GM12873 (cell line): ENCODE measurements around the gene CTSW.

Source experiments
- TF ChIP-seq, protein P1 (sequence below): IDR thresholded peaks from 2 replicates; pipeline ENCODE4 v1.5.1; 2012; ENCODE audit warnings: low read depth, mild to moderate bottlenecking, moderate library complexity, low read length, control low read depth; ENCODE audit not compliant: insufficient read depth; ENCODE audit errors: missing control alignments

Gene CTSW

DNA sequence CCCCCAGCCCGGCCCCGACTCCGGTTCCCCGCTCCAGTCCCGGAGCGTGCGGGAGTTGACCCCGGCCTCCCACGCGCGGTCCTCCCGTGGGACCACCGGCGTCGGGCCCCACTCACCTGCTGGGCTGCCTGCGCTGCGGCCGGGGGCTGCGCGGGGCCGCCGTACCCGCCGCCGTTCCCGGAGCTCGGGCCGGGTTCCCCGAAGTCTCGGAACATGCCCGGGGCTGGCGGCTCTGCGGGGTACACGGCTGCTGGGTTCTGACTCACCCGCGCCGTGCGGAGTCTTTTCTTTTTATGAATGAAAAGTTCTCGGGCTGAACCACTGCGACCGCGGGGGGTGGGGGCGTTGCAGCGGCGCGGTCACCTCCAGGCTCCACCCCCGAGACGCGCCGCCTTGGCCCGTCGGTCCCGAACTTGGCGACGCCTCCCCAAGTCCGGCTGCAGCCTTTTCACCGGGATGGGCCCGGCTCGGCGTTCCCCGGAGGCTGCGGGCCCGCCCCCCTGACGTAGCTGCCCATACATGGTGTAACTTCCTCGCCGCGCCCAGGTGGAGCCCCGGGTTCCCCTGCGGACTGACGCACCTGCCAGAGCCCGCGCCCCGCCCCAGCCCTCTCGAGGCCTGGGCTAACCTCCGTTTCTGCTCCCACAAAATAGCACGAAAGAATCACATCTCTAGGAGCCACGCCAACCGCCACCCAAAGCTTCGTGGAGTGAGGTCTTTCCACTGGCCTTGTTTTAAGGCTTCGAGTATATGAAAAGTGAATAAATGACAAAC is 20.7 kb downstream of the CTSW start, which contains the start of gene FOSL1:
Gene FOSL1, minus strand, starts transcription at position 264 of the 774 bp plus-strand sequence. Its CDS starts 49 bp downstream, at position 215.
- TF ChIP-seq, protein P1, sequence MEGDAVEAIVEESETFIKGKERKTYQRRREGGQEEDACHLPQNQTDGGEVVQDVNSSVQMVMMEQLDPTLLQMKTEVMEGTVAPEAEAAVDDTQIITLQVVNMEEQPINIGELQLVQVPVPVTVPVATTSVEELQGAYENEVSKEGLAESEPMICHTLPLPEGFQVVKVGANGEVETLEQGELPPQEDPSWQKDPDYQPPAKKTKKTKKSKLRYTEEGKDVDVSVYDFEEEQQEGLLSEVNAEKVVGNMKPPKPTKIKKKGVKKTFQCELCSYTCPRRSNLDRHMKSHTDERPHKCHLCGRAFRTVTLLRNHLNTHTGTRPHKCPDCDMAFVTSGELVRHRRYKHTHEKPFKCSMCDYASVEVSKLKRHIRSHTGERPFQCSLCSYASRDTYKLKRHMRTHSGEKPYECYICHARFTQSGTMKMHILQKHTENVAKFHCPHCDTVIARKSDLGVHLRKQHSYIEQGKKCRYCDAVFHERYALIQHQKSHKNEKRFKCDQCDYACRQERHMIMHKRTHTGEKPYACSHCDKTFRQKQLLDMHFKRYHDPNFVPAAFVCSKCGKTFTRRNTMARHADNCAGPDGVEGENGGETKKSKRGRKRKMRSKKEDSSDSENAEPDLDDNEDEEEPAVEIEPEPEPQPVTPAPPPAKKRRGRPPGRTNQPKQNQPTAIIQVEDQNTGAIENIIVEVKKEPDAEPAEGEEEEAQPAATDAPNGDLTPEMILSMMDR: no peak

- TF ChIP-seq, protein P1: no peak
These were observed 21.2 kb downstream of the CTSW start for GRCh38 chr11:65900899-65901180.

- TF ChIP-seq, protein P1: no peak
These were observed 23.4 kb downstream of the CTSW start for GRCh38 chr11:65903068-65903481.

GRCh38 chr11:65903715-65904114 is 24.1 kb downstream of the CTSW start:
- TF ChIP-seq, protein P1: no peak

GRCh38 chr11:65906602-65907001 is 27.0 kb downstream of the CTSW start:
- TF ChIP-seq, protein P1: no peak

DNA sequence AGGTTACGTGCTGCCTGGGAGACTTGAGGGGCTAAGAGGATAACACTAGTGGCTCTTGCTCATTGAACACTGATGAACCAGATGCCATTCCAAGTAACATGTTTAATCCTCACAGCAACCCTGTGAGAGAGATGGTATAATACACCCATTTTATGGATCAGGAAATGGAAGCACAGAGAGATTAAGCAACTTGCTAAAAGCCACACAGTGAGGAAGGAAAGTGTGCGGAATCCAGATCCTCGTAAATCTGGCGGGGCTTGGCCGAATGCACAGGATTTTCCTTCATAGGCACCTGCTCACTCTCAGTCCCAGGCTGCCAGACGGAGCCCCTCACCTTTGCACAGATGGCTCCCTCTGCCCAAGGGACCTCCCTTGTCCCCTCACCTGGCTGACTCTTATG is 28.2 kb downstream of the CTSW start:
- TF ChIP-seq, protein P1: no peak

DNA sequence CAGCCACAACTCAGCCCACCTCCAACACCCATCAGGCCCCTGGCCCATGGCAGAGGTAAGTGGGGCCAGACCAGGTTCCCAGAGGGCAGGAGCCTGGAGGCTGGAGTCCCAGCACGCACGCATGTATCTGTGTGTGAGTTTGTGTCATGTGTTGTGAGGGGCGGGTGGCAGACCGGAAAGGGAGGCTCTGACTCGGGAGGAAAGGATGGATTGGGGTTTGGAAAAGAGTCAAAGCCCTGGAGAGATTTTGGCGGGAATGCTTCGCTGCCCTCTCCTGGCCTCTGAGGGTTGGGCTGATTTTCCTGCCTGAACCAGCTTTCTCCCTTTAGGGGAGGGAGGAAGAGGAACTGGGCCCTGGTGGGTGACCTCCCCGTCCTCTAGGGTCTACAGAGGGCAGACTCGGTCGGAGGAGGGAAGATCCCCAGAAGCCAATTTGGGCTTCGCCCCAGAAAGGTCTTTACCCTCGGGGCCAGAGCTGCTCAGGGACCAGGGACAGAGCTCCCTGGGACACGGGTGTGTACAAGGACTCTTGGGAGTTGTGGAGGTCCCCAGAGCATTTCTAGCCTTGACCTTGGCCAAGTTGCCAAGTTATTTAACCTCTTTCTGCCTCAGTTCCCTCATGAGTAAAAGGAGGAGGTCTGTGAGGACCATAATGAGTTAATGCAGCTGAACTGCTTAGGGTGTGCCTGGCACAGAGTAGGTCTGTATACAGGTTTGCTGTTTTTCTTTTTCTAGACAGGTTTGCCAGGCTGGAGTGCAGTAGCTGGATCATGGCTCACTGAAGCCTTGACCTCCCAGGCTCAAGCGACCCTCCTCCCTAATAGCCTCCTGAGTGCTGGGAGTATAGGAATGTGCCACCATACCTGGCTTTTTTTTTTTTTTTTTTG is 32.3 kb downstream of the CTSW start:
- TF ChIP-seq, protein P1: no peak
